Measurements from ENCODE around the gene DCUN1D2. TPM values are rescaled to one million over a fixed set of nuclear protein-coding genes. Genes with fewer than 3 reads are reported as not detected.

DCUN1D2 gene
- total RNA-seq, 2 donors from 2014 or later, result 35.8 to 44.7 TPM

- Histone ChIP-seq H3K4me3 (ENCODE audit: low read length) (no peak overlapping the region), H3K4me1 (ENCODE audit: control insufficient read depth, insufficient read depth, low read length) (no peaks in the 10 kb centered on the region), H3K27me3 (ENCODE audit: control insufficient read depth, insufficient read depth, low read length, poor library complexity, severe bottlenecking) (no peaks in the 10 kb centered on the region), H3K36me3 (ENCODE audit: control insufficient read depth, insufficient read depth, low read length) (peaks cover 47% of the 10 kb centered on the region), H3K9me3 (ENCODE audit: control insufficient read depth, low read length) (no peaks in the 10 kb centered on the region), H3K9ac (ENCODE audit: extremely low read depth, low read length, poor library complexity, severe bottlenecking) (no peak overlapping the region), H3K27ac (ENCODE audit: low read depth, low read length) (no peak overlapping the region)
- Mint-ChIP-seq H3K27me3 (ENCODE audit: insufficient read depth) (no peaks in the 10 kb centered on the region), H3K4me1 (peaks cover 10% of the 10 kb centered on the region), H3K27ac (no peak overlapping the region), H3K4me3 (no peak overlapping the region), H3K9me3 (no peaks in the 10 kb centered on the region), H3K36me3 (ENCODE audit: low read depth) (peaks cover 58% of the 10 kb centered on the region)
- WGBS, 2 experiments (ENCODE audit: insufficient coverage in 1 of 2, insufficient read length in 1 of 2), result 96 to 100% methylated on average over 8 to 10 of the region's 10 CpGs
- no peak for DNase-seq
- TF ChIP-seq CTCF (conservative IDR thresholded peaks at IDR 0.05), result no peak
Measured at GRCh38 chr13:113470073-113470472, 20.4 kb downstream of the DCUN1D2 start.

GRCh38 chr13:113469582-113469981 lies 20.9 kb downstream of the DCUN1D2 start:
- peaks cover 47% of the 10 kb centered on the region for H3K36me3 ChIP-seq (ENCODE audit: control insufficient read depth, insufficient read depth, low read length)
- TF ChIP-seq CTCF (conservative IDR thresholded peaks at IDR 0.05), result no peak
- H3K9me3 ChIP-seq (ENCODE audit: control insufficient read depth, low read length), result no peaks in the 10 kb centered on the region
- H3K4me3 ChIP-seq (ENCODE audit: low read length), result no peak overlapping the region
- H3K4me3 Mint-ChIP-seq, result no peak overlapping the region
- H3K9me3 Mint-ChIP-seq, result no peaks in the 10 kb centered on the region
- H3K9ac ChIP-seq (ENCODE audit: extremely low read depth, low read length, poor library complexity, severe bottlenecking), result no peak overlapping the region
- WGBS, 2 experiments (ENCODE audit: insufficient coverage in 1 of 2, insufficient read length in 1 of 2), result 84 to 97% methylated on average over 3 to 7 of the region's 7 CpGs
- no peaks in the 10 kb centered on the region for H3K27me3 Mint-ChIP-seq (ENCODE audit: insufficient read depth)
- H3K4me1 ChIP-seq (ENCODE audit: control insufficient read depth, insufficient read depth, low read length), result no peaks in the 10 kb centered on the region
- peak overlapping the region; percentile 97 for H3K27ac ChIP-seq (ENCODE audit: low read depth, low read length)
- DNase-seq, result no peak
- H3K27ac Mint-ChIP-seq, result peak overlapping the region; percentile 41
- H3K4me1 Mint-ChIP-seq, result peaks cover 10% of the 10 kb centered on the region
- H3K27me3 ChIP-seq (ENCODE audit: control insufficient read depth, insufficient read depth, low read length, poor library complexity, severe bottlenecking), result no peaks in the 10 kb centered on the region
- H3K36me3 Mint-ChIP-seq (ENCODE audit: low read depth), result peaks cover 53% of the 10 kb centered on the region

GRCh38 chr13:113468472-113469201 lies 21.9 kb downstream of the DCUN1D2 start:
- Histone ChIP-seq H3K27me3 (ENCODE audit: control insufficient read depth, insufficient read depth, low read length, poor library complexity, severe bottlenecking) (no peaks in the 10 kb centered on the region), H3K4me1 (ENCODE audit: control insufficient read depth, insufficient read depth, low read length) (no peaks in the 10 kb centered on the region), H3K9me3 (ENCODE audit: control insufficient read depth, low read length) (no peaks in the 10 kb centered on the region), H3K27ac (ENCODE audit: low read depth, low read length) (peak overlapping the region; percentile 97), H3K36me3 (ENCODE audit: control insufficient read depth, insufficient read depth, low read length) (peaks cover 45% of the 10 kb centered on the region), H3K9ac (ENCODE audit: extremely low read depth, low read length, poor library complexity, severe bottlenecking) (no peak overlapping the region), H3K4me3 (ENCODE audit: low read length) (no peak overlapping the region)
- DNase-seq, result no peak
- no peak overlapping the region for H3K4me3 Mint-ChIP-seq
- no peaks in the 10 kb centered on the region for H3K27me3 Mint-ChIP-seq (ENCODE audit: insufficient read depth)
- TF ChIP-seq CTCF (conservative IDR thresholded peaks at IDR 0.05), result no peak
- WGBS, 2 experiments (ENCODE audit: insufficient coverage in 1 of 2, insufficient read length in 1 of 2), result 82 to 86% methylated on average over 10 to 22 of the region's 22 CpGs
- H3K27ac Mint-ChIP-seq, result peak overlapping the region; percentile 41
- peaks cover 10% of the 10 kb centered on the region for H3K4me1 Mint-ChIP-seq
- peaks cover 53% of the 10 kb centered on the region for H3K36me3 Mint-ChIP-seq (ENCODE audit: low read depth)
- no peaks in the 10 kb centered on the region for H3K9me3 Mint-ChIP-seq
